ENCODE measurements around the gene PAQR8. TPM values are rescaled to one million over a fixed set of nuclear protein-coding genes. Genes with fewer than 3 reads are reported as not detected.

The PAQR8 gene
- total RNA-seq, 1 donor from 2014 or later = 6.1 TPM

GRCh38 chr6:52364480-52365166 lies 2.7 kb downstream of the PAQR8 start:
- Histone ChIP-seq H3K27me3 (no peaks in the 10 kb centered on the region), H3K4me1 (peaks cover 0 to 3% of the 10 kb centered on the region in 2 donors), H3K36me3 (no peaks in the 10 kb centered on the region), H3K4me3 (no peak overlapping the region), H3K9me3 (no peaks in the 10 kb centered on the region), H3K27ac (no peak overlapping the region)
- DNase-seq (ENCODE audit: low spot score in 2 of 2) = no peak
- intact Hi-C loops (cut with DNase I) = loop anchor here (5.0 to 10.0 kb wide), 3 partner anchors 233 to 990 kb away; partner anchors contain the start of gene FBXO9
- no peak for TF ChIP-seq CTCF (IDR thresholded peaks at IDR 0.05)

- Histone ChIP-seq H3K36me3 (no peaks in the 10 kb centered on the region), H3K27ac (no peak overlapping the region), H3K27me3 (no peaks in the 10 kb centered on the region), H3K4me1 (peaks cover 0 to 3% of the 10 kb centered on the region in 2 donors), H3K9me3 (no peaks in the 10 kb centered on the region), H3K4me3 (no peak overlapping the region)
- no peak for DNase-seq (ENCODE audit: low spot score in 2 of 2)
- no peak for TF ChIP-seq CTCF (IDR thresholded peaks at IDR 0.05)
- intact Hi-C loops (cut with DNase I) = loop anchor here (10.0 kb wide), 1 partner anchor 989 kb away; no protein-coding TSS in a partner anchor
These were observed 3.4 kb downstream of the PAQR8 start for GRCh38 chr6:52365317-52365716.

GRCh38 chr6:52365866-52366540 lies 4.1 kb downstream of the PAQR8 start:
- H3K27ac ChIP-seq = no peak overlapping the region
- DNase-seq (ENCODE audit: low spot score in 2 of 2) = no peak
- H3K27me3 ChIP-seq = no peaks in the 10 kb centered on the region
- H3K36me3 ChIP-seq = no peaks in the 10 kb centered on the region
- H3K4me3 ChIP-seq = no peak overlapping the region
- H3K4me1 ChIP-seq = peaks cover 0 to 3% of the 10 kb centered on the region in 2 donors
- intact Hi-C loops (cut with DNase I) = loop anchor here (10.0 kb wide), 1 partner anchor 989 kb away; no protein-coding TSS in a partner anchor
- no peak for TF ChIP-seq CTCF (IDR thresholded peaks at IDR 0.05)
- no peaks in the 10 kb centered on the region for H3K9me3 ChIP-seq

GRCh38 chr6:52368002-52368401 lies 6.1 kb downstream of the PAQR8 start:
- no peak overlapping the region for H3K27ac ChIP-seq
- H3K27me3 ChIP-seq = no peaks in the 10 kb centered on the region
- intact Hi-C loops (cut with DNase I) = loop anchor here (10.0 kb wide), 1 partner anchor 987 kb away; no protein-coding TSS in a partner anchor
- peaks cover 0 to 3% of the 10 kb centered on the region in 2 donors for H3K4me1 ChIP-seq
- H3K9me3 ChIP-seq = no peaks in the 10 kb centered on the region
- DNase-seq (ENCODE audit: low spot score in 2 of 2) = no peak
- TF ChIP-seq CTCF (IDR thresholded peaks at IDR 0.05) = no peak
- no peaks in the 10 kb centered on the region for H3K36me3 ChIP-seq
- H3K4me3 ChIP-seq = no peak overlapping the region

DNA sequence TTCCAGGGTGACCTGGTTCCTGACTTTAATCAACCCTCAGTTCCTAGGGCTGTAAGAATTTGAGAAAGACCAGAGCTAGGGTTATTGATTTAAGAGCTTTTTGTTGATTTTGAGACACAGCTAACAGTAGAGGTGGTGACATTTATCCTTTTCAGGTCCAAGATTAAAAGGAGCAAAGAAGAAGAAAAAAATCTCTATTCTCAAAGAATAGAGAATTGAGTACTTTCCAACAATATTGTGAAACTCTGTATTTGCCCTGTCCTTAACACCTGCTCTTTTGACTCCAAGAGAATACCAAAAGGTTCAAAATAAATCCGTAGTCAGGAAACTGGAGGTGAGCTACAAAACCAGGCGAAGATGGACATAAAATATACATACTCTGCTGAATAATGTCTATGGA lies 7.3 kb downstream of the PAQR8 start:
- no peak overlapping the region for H3K4me3 ChIP-seq
- intact Hi-C loops (cut with DNase I) = loop anchor here (10.0 kb wide), 1 partner anchor 986 kb away; no protein-coding TSS in a partner anchor
- no peak for TF ChIP-seq CTCF (IDR thresholded peaks at IDR 0.05)
- no peak for DNase-seq (ENCODE audit: low spot score in 2 of 2)
- H3K27ac ChIP-seq = no peak overlapping the region
- H3K36me3 ChIP-seq = no peaks in the 10 kb centered on the region
- no peaks in the 10 kb centered on the region for H3K4me1 ChIP-seq
- no peaks in the 10 kb centered on the region for H3K27me3 ChIP-seq
- H3K9me3 ChIP-seq = no peaks in the 10 kb centered on the region
